HEK293 (cell line): ENCODE results near the gene CCDC30.

Experiments
- CTCF ChIA-PET: fragments of 350-600 bp; formaldehyde crosslinking; extraction: SDS; loops from one replicate; lab custom pipeline; 2021; ENCODE audit warnings: antibody characterized with exemption; lab: Yijun Ruan, JAX
- POLR2A ChIA-PET: fragments of 300-600 bp; formaldehyde crosslinking; extraction: SDS; loops from one replicate; lab custom pipeline; 2020; ENCODE audit warnings: antibody characterized with exemption, inconsistent platforms; lab: Yijun Ruan, JAX
- H3K27ac ChIP-seq: fragments of 200-500 bp; sonication (Bioruptor generic); 2 replicates; pipeline ENCODE4 v1.5.1; 2014; ENCODE audit warnings: low read depth, low read length, control low read depth, inconsistent platforms; ENCODE audit errors: extremely low read depth
- H3K36me3 ChIP-seq, 2 experiments: fragments of 200-500 bp in 1 of 2; sonication (Bioruptor generic) in 1 of 2; 1 replicate in 1 of 2; 2 replicates in 1 of 2; pipeline ENCODE4 v1.5.1; 2014 to 2017; ENCODE audit warnings: inconsistent platforms in 2 of 2, low read length in 2 of 2; ENCODE audit not compliant: control insufficient read depth in 2 of 2, insufficient read depth in 1 of 2
- H3K4me1 ChIP-seq: fragments of 200-500 bp; sonication (Bioruptor generic); 2 replicates; pipeline ENCODE4 v1.5.1; 2014; ENCODE audit warnings: mild to moderate bottlenecking, low read length, inconsistent platforms; ENCODE audit not compliant: control insufficient read depth, insufficient read depth
- H3K4me3 ChIP-seq: 2 replicates; pipeline ENCODE4 v1.5.1; 2011; ENCODE audit warnings: low read depth, mild to moderate bottlenecking, control low read depth, low read length, moderate library complexity
- H3K9me3 ChIP-seq: fragments of 200-500 bp; sonication (Bioruptor generic); 2 replicates; pipeline ENCODE4 v1.5.1; 2014; ENCODE audit warnings: low read depth, low read length, inconsistent platforms; ENCODE audit not compliant: control insufficient read depth, insufficient read depth
- AEBP2 ChIP-seq: fragments of 450-650 bp; formaldehyde crosslinking; IDR thresholded peaks from 2 replicates; pipeline ENCODE4 v1.5.1; 2016; ENCODE audit warnings: missing biosample characterization, missing genetic modification characterization, borderline replicate concordance
- KLF16 ChIP-seq: fragments of 450-650 bp; formaldehyde crosslinking; IDR thresholded peaks from 2 replicates; pipeline ENCODE4 v1.5.1; 2017; ENCODE audit warnings: missing biosample characterization, missing genetic modification characterization
- PRDM10 ChIP-seq: fragments of 450-650 bp; formaldehyde crosslinking; IDR thresholded peaks from 2 replicates; pipeline ENCODE4 v1.5.1; 2016; ENCODE audit warnings: missing biosample characterization, missing genetic modification characterization
- ZBTB17 ChIP-seq: fragments of 450-650 bp; formaldehyde crosslinking; IDR thresholded peaks from 2 replicates; pipeline ENCODE4 v1.5.1; 2016; ENCODE audit warnings: missing biosample characterization, missing genetic modification characterization
- ZNF146 ChIP-seq: fragments of 450-650 bp; formaldehyde crosslinking; IDR thresholded peaks from 2 replicates; pipeline ENCODE4 v1.5.1; 2016; ENCODE audit warnings: missing biosample characterization, missing genetic modification characterization
- ZNF211 ChIP-seq: fragments of 450-650 bp; formaldehyde crosslinking; IDR thresholded peaks from 2 replicates; pipeline ENCODE4 v1.5.1; 2016; ENCODE audit warnings: low read depth, missing biosample characterization, missing genetic modification characterization
- ZNF221 ChIP-seq: fragments of 450-650 bp; formaldehyde crosslinking; IDR thresholded peaks from 2 replicates; pipeline ENCODE4 v1.5.1; 2017; ENCODE audit warnings: missing biosample characterization, missing genetic modification characterization, borderline replicate concordance
- ZNF26 ChIP-seq: fragments of 450-650 bp; formaldehyde crosslinking; IDR thresholded peaks from 2 replicates; pipeline ENCODE4 v1.5.1; 2016; ENCODE audit warnings: missing biosample characterization, missing genetic modification characterization
- ZNF274 ChIP-seq, 2 experiments: fragments of 200-500 bp in 1 of 2; fragments of 450-650 bp in 1 of 2; sonication (Bioruptor generic) in 1 of 2; formaldehyde crosslinking in 1 of 2; IDR thresholded peaks; 2 replicates each; pipeline versions ENCODE4 v1.5.1 to v1.6.1; 2014 to 2016; ENCODE audit warnings: borderline replicate concordance in 1 of 2, inconsistent platforms in 1 of 2, low read length in 1 of 2, missing biosample characterization in 1 of 2, missing genetic modification characterization in 1 of 2
- ZNF280D ChIP-seq: fragments of 450-650 bp; formaldehyde crosslinking; IDR thresholded peaks from 2 replicates; pipeline ENCODE4 v1.5.1; 2016; ENCODE audit warnings: missing biosample characterization, missing genetic modification characterization
- ZNF302 ChIP-seq: fragments of 450-650 bp; formaldehyde crosslinking; IDR thresholded peaks from 2 replicates; pipeline ENCODE4 v1.5.1; 2016; ENCODE audit warnings: missing biosample characterization, missing genetic modification characterization, low read depth
- ZNF341 ChIP-seq: fragments of 450-650 bp; formaldehyde crosslinking; IDR thresholded peaks from 2 replicates; pipeline ENCODE4; 2016; ENCODE audit warnings: low read depth, missing biosample characterization, missing genetic modification characterization
- ZNF394 ChIP-seq: fragments of 450-650 bp; formaldehyde crosslinking; IDR thresholded peaks from 2 replicates; pipeline ENCODE4 v1.5.1; 2016; ENCODE audit warnings: missing biosample characterization, missing genetic modification characterization, mild to moderate bottlenecking, moderate library complexity, borderline replicate concordance
- ZNF449 ChIP-seq: fragments of 450-650 bp; formaldehyde crosslinking; IDR thresholded peaks from 2 replicates; pipeline ENCODE4 v1.5.1; 2017; ENCODE audit warnings: missing biosample characterization, mild to moderate bottlenecking, missing genetic modification characterization, moderate library complexity
- ZNF513 ChIP-seq: fragments of 450-650 bp; IDR thresholded peaks from 2 replicates; pipeline ENCODE4 v1.5.1; 2018; ENCODE audit warnings: missing biosample characterization, missing genetic modification characterization
- ZNF529 ChIP-seq: fragments of 450-650 bp; formaldehyde crosslinking; IDR thresholded peaks from 2 replicates; pipeline ENCODE4 v1.5.1; 2017; ENCODE audit warnings: missing genetic modification characterization, missing biosample characterization; ENCODE audit not compliant: insufficient replicate concordance
- ZNF544 ChIP-seq: fragments of 450-650 bp; formaldehyde crosslinking; IDR thresholded peaks from 2 replicates; pipeline ENCODE4 v1.5.0; 2017; ENCODE audit warnings: missing biosample characterization, missing genetic modification characterization
- ZNF549 ChIP-seq: fragments of 450-650 bp; IDR thresholded peaks from 2 replicates; pipeline ENCODE4 v1.5.1; 2018; ENCODE audit warnings: missing biosample characterization, missing genetic modification characterization, mild to moderate bottlenecking, inconsistent platforms, moderate library complexity

The CCDC30 gene

GRCh38 chr1:42674214-42674613 lies 211.1 kb downstream of the CCDC30 start:
- Histone ChIP-seq H3K4me1 (no peaks in the 10 kb centered on the region), H3K9me3 (no peaks in the 10 kb centered on the region), H3K27ac (no peak overlapping the region), H3K4me3 (no peak overlapping the region), H3K36me3 (peaks cover 21 to 75% of the 10 kb centered on the region in 2 experiments)
- ChIA-PET POLR2A (no interaction called here), CTCF (no interaction called here)
- TF ChIP-seq ZNF549 = no peak
- TF ChIP-seq ZNF146 = no peak
- TF ChIP-seq ZNF221 (tag by site-specific recombination) = no peak
- no peak for TF ChIP-seq PRDM10 (tag by site-specific recombination)
- TF ChIP-seq AEBP2 (tag by site-specific recombination) = no peak
- no peak for TF ChIP-seq ZNF341 (tag by site-specific recombination)
- no peak for TF ChIP-seq ZNF302
- TF ChIP-seq ZNF211 (tag by site-specific recombination) = no peak
- TF ChIP-seq ZNF274 (IDR thresholded peaks at IDR 0.05; ENCODE audit: low read length) = no peak
- TF ChIP-seq ZNF274 (tag by site-specific recombination; IDR thresholded peaks at IDR 0.05; ENCODE audit: borderline replicate concordance) = no peak
- TF ChIP-seq ZNF544 (tag by site-specific recombination) = no peak
- TF ChIP-seq ZNF513 (tag by site-specific recombination) = no peak
- no peak for TF ChIP-seq ZNF529
- TF ChIP-seq KLF16 (tag by site-specific recombination) = no peak
- no peak for TF ChIP-seq ZNF394 (tag by site-specific recombination)
- no peak for TF ChIP-seq ZBTB17 (tag by site-specific recombination)
- TF ChIP-seq ZNF449 = no peak

GRCh38 chr1:42674682-42675081 lies 211.6 kb downstream of the CCDC30 start:
- ChIA-PET POLR2A (no interaction called here), CTCF (no interaction called here)
- H3K27ac ChIP-seq = no peak overlapping the region
- H3K4me1 ChIP-seq = no peaks in the 10 kb centered on the region
- no peaks in the 10 kb centered on the region for H3K9me3 ChIP-seq
- no peak overlapping the region for H3K4me3 ChIP-seq
- TF ChIP-seq ZNF26 (tag by site-specific recombination) = no peak
- TF ChIP-seq ZNF280D (tag by site-specific recombination) = no peak
- peaks cover 17 to 71% of the 10 kb centered on the region in 2 experiments for H3K36me3 ChIP-seq
